HEK293 (cell line): ENCODE results near the gene TTLL9.

Source experiments
- CTCF ChIA-PET: fragments of 350-600 bp; formaldehyde crosslinking; extraction: SDS; loops from one replicate; lab custom pipeline; 2021; ENCODE audit warnings: antibody characterized with exemption; lab: Yijun Ruan, JAX
- POLR2A ChIA-PET: fragments of 300-600 bp; formaldehyde crosslinking; extraction: SDS; loops from one replicate; lab custom pipeline; 2020; ENCODE audit warnings: antibody characterized with exemption, inconsistent platforms; lab: Yijun Ruan, JAX
- H3K27ac ChIP-seq: fragments of 200-500 bp; sonication (Bioruptor generic); 2 replicates; pipeline ENCODE4 v1.5.1; 2014; ENCODE audit warnings: low read depth, low read length, control low read depth, inconsistent platforms; ENCODE audit errors: extremely low read depth
- H3K36me3 ChIP-seq, 2 experiments: fragments of 200-500 bp in 1 of 2; sonication (Bioruptor generic) in 1 of 2; 1 replicate in 1 of 2; 2 replicates in 1 of 2; pipeline ENCODE4 v1.5.1; 2014 to 2017; ENCODE audit warnings: inconsistent platforms in 2 of 2, low read length in 2 of 2; ENCODE audit not compliant: control insufficient read depth in 2 of 2, insufficient read depth in 1 of 2
- H3K4me1 ChIP-seq: fragments of 200-500 bp; sonication (Bioruptor generic); 2 replicates; pipeline ENCODE4 v1.5.1; 2014; ENCODE audit warnings: mild to moderate bottlenecking, low read length, inconsistent platforms; ENCODE audit not compliant: control insufficient read depth, insufficient read depth
- H3K4me3 ChIP-seq: 2 replicates; pipeline ENCODE4 v1.5.1; 2011; ENCODE audit warnings: low read depth, mild to moderate bottlenecking, control low read depth, low read length, moderate library complexity
- H3K9me3 ChIP-seq: fragments of 200-500 bp; sonication (Bioruptor generic); 2 replicates; pipeline ENCODE4 v1.5.1; 2014; ENCODE audit warnings: low read depth, low read length, inconsistent platforms; ENCODE audit not compliant: control insufficient read depth, insufficient read depth
- BCL11A ChIP-seq: fragments of 450-650 bp; formaldehyde crosslinking; IDR thresholded peaks from 2 replicates; pipeline ENCODE4 v1.5.1; 2016; ENCODE audit warnings: low read depth, missing biosample characterization, missing genetic modification characterization
- GLIS1 ChIP-seq: fragments of 450-650 bp; formaldehyde crosslinking; IDR thresholded peaks from 2 replicates; pipeline ENCODE4 v1.5.1; 2016; ENCODE audit warnings: missing biosample characterization, missing genetic modification characterization
- INSM2 ChIP-seq: fragments of 450-650 bp; formaldehyde crosslinking; IDR thresholded peaks from 2 replicates; pipeline ENCODE4 v1.5.1; 2016; ENCODE audit warnings: missing biosample characterization, missing genetic modification characterization
- KLF7 ChIP-seq: fragments of 450-650 bp; formaldehyde crosslinking; IDR thresholded peaks from 2 replicates; pipeline ENCODE4 v1.5.1; 2016; ENCODE audit warnings: missing biosample characterization, missing genetic modification characterization, borderline replicate concordance
- KLF9 ChIP-seq: fragments of 450-650 bp; formaldehyde crosslinking; IDR thresholded peaks from 2 replicates; pipeline ENCODE4 v1.5.1; 2016; ENCODE audit warnings: missing biosample characterization, missing genetic modification characterization, low read depth
- PATZ1 ChIP-seq: fragments of 450-650 bp; formaldehyde crosslinking; IDR thresholded peaks from 2 replicates; pipeline ENCODE4 v1.5.1; 2016; ENCODE audit warnings: missing biosample characterization, missing genetic modification characterization
- PRDM4 ChIP-seq: fragments of 450-650 bp; formaldehyde crosslinking; IDR thresholded peaks from 2 replicates; pipeline ENCODE4 v1.5.1; 2017; ENCODE audit warnings: missing biosample characterization, missing genetic modification characterization
- SP2 ChIP-seq: fragments of 450-650 bp; formaldehyde crosslinking; IDR thresholded peaks from 2 replicates; pipeline ENCODE4 v1.5.1; 2016; ENCODE audit warnings: missing biosample characterization, missing genetic modification characterization
- ZBTB17 ChIP-seq: fragments of 450-650 bp; formaldehyde crosslinking; IDR thresholded peaks from 2 replicates; pipeline ENCODE4 v1.5.1; 2016; ENCODE audit warnings: missing biosample characterization, missing genetic modification characterization
- ZBTB44 ChIP-seq: fragments of 450-650 bp; IDR thresholded peaks from 2 replicates; pipeline ENCODE4 v1.5.1; 2018; ENCODE audit warnings: missing biosample characterization, mild to moderate bottlenecking, missing genetic modification characterization
- ZBTB7A ChIP-seq: fragments of 450-650 bp; formaldehyde crosslinking; IDR thresholded peaks from 2 replicates; pipeline ENCODE4 v1.5.1; 2016; ENCODE audit warnings: low read depth, missing biosample characterization, missing genetic modification characterization
- ZNF121 ChIP-seq: fragments of 450-650 bp; formaldehyde crosslinking; IDR thresholded peaks from 2 replicates; pipeline ENCODE4 v1.5.1; 2016; ENCODE audit warnings: missing biosample characterization, missing genetic modification characterization
- ZNF175 ChIP-seq: fragments of 450-650 bp; formaldehyde crosslinking; IDR thresholded peaks from 2 replicates; pipeline ENCODE4 v1.5.1; 2016; ENCODE audit warnings: missing biosample characterization, missing genetic modification characterization
- ZNF26 ChIP-seq: fragments of 450-650 bp; formaldehyde crosslinking; IDR thresholded peaks from 2 replicates; pipeline ENCODE4 v1.5.1; 2016; ENCODE audit warnings: missing biosample characterization, missing genetic modification characterization
- ZNF302 ChIP-seq: fragments of 450-650 bp; formaldehyde crosslinking; IDR thresholded peaks from 2 replicates; pipeline ENCODE4 v1.5.1; 2016; ENCODE audit warnings: missing biosample characterization, missing genetic modification characterization, low read depth
- ZNF335 ChIP-seq: fragments of 450-650 bp; formaldehyde crosslinking; conservative IDR thresholded peaks from 2 replicates; pipeline ENCODE4 v1.5.1; 2016; ENCODE audit warnings: missing biosample characterization, missing genetic modification characterization
- ZNF398 ChIP-seq: fragments of 450-650 bp; formaldehyde crosslinking; IDR thresholded peaks from 2 replicates; pipeline ENCODE4 v1.5.1; 2017; ENCODE audit warnings: missing biosample characterization, missing genetic modification characterization
- ZNF423 ChIP-seq: fragments of 450-650 bp; formaldehyde crosslinking; IDR thresholded peaks from 2 replicates; pipeline ENCODE4 v1.5.1; 2016; ENCODE audit warnings: missing biosample characterization, missing genetic modification characterization
- ZNF449 ChIP-seq: fragments of 450-650 bp; formaldehyde crosslinking; IDR thresholded peaks from 2 replicates; pipeline ENCODE4 v1.5.1; 2017; ENCODE audit warnings: missing biosample characterization, mild to moderate bottlenecking, missing genetic modification characterization, moderate library complexity
- ZNF48 ChIP-seq: fragments of 450-650 bp; formaldehyde crosslinking; IDR thresholded peaks from 2 replicates; pipeline ENCODE4 v1.5.1; 2016; ENCODE audit warnings: missing biosample characterization, missing genetic modification characterization
- ZNF521 ChIP-seq: fragments of 450-650 bp; formaldehyde crosslinking; IDR thresholded peaks from 2 replicates; pipeline ENCODE4 v1.5.1; 2017; ENCODE audit warnings: missing biosample characterization, mild to moderate bottlenecking, missing genetic modification characterization
- ZNF768 ChIP-seq: fragments of 450-650 bp; formaldehyde crosslinking; IDR thresholded peaks from 2 replicates; pipeline ENCODE4 v1.5.1; 2018; ENCODE audit warnings: missing biosample characterization, mild to moderate bottlenecking, missing genetic modification characterization
- ZNF792 ChIP-seq: fragments of 450-650 bp; formaldehyde crosslinking; IDR thresholded peaks from 2 replicates; pipeline ENCODE4 v1.5.1; 2016; ENCODE audit warnings: missing biosample characterization, missing genetic modification characterization
- ZNF843 ChIP-seq: fragments of 450-650 bp; formaldehyde crosslinking; IDR thresholded peaks from 2 replicates; pipeline ENCODE4 v1.5.1; 2016; ENCODE audit warnings: missing biosample characterization, missing genetic modification characterization

TTLL9 gene

GRCh38 chr20:31879143-31879987, 8.9 kb downstream of the TTLL9 start:
- peak overlapping the region; percentile 66 for H3K4me3 ChIP-seq
- ChIA-PET POLR2A (interaction anchor here (0.7 to 1.2 kb wide), 6 partner anchors 15 to 72 kb away, joined by 3 to 8 read pairs (median 5); partner anchors contain the start of gene PDRG1), CTCF (interaction anchor here (0.6 to 2.2 kb wide), 4 partner anchors 45 to 182 kb away, joined by 3 to 6 read pairs (median 6); no protein-coding TSS in a partner anchor)
- H3K9me3 ChIP-seq, result no peaks in the 10 kb centered on the region
- no peaks in the 10 kb centered on the region for H3K4me1 ChIP-seq
- no peak overlapping the region for H3K27ac ChIP-seq
- H3K36me3 ChIP-seq, result no peaks in the 10 kb centered on the region
- TF ChIP-seq ZNF521 (tag by site-specific recombination), result no peak
- no peak for TF ChIP-seq GLIS1
- peak; percentile 77 for TF ChIP-seq ZNF335 (tag by site-specific recombination)
- no peak for TF ChIP-seq ZBTB44 (tag by site-specific recombination)
- no peak for TF ChIP-seq ZNF768
- TF ChIP-seq ZNF843 (tag by site-specific recombination), result no peak
- no peak for TF ChIP-seq PRDM4 (tag by site-specific recombination)
- peak; percentile 58; the same call in 1 of the 2 replicates for TF ChIP-seq PATZ1 (tag by site-specific recombination)
- TF ChIP-seq ZNF398 (tag by site-specific recombination), result no peak
- no peak for TF ChIP-seq KLF7 (tag by site-specific recombination)
- TF ChIP-seq ZNF175, result no peak
- TF ChIP-seq ZBTB7A (tag by site-specific recombination), result no peak; the same call in 1 of the 2 replicates
- 0 out of 2 replicates have a peak, but pooled peaks have one; percentile 10 for TF ChIP-seq INSM2 (tag by site-specific recombination)
- no peak for TF ChIP-seq ZNF449 (tag by site-specific recombination)
- no peak for TF ChIP-seq ZNF48 (tag by site-specific recombination)
- no peak for TF ChIP-seq ZNF302
- TF ChIP-seq ZNF792, result no peak
- TF ChIP-seq BCL11A (tag by site-specific recombination), result peak; percentile 57
- no peak for TF ChIP-seq ZNF423 (tag by site-specific recombination)
- TF ChIP-seq ZBTB17 (tag by site-specific recombination), result peak; percentile 80
- TF ChIP-seq ZNF26 (tag by site-specific recombination), result no peak
- TF ChIP-seq SP2 (tag by site-specific recombination), result peak; percentile 79
- peak; percentile 76 for TF ChIP-seq KLF9 (tag by site-specific recombination)
- no peak for TF ChIP-seq ZNF121 (tag by site-specific recombination)
